IPS DF 4.7 (cell line): ENCODE measurements around the gene CD2AP.
A peak's percentile ranks its signal among the peaks of the same experiment; 100 is the strongest.
"Not testable (repeated sequence)": the region's sequence is repeated elsewhere in the genome, so short reads cannot be mapped to it uniquely, and the experiment has no call there.

Experiments
- DNase-seq: peaks from one replicate; pipeline ENCODE4 v3.0.0-alpha.2; 2013; ENCODE audit warnings: low spot score; ENCODE audit errors: extremely low read depth

Gene CD2AP

GRCh38 chr6:47633141-47633540, 155.6 kb downstream of the CD2AP start:
- no peak for DNase-seq

GRCh38 chr6:47634210-47635047, 156.8 kb downstream of the CD2AP start:
- no peak for DNase-seq

- no peak for DNase-seq
These were observed 169.1 kb downstream of the CD2AP start for GRCh38 chr6:47646689-47647088.

DNA sequence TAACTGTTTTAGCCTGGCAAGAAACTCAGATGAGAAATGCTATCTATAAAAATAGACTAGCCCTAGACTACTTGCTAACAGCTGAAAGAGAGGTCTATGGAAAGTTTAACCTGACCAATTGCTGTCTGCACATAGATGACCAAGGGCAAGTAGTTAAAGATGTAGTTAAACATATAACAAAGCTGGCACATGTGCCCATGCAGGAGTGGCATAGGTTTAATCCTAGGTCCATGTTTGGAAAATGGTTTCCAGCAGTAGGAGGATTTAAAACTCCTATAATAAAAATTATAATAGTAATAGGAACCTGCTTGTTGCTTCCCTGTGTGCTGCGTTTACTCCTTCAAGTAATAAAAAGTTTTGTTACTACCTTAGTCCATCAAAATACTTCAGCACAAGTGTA, 169.6 kb downstream of the CD2AP start:
- DNase-seq = no peak

- DNase-seq = not testable (repeated sequence)
These were observed 170.0 kb downstream of the CD2AP start for GRCh38 chr6:47647626-47648025.

DNA sequence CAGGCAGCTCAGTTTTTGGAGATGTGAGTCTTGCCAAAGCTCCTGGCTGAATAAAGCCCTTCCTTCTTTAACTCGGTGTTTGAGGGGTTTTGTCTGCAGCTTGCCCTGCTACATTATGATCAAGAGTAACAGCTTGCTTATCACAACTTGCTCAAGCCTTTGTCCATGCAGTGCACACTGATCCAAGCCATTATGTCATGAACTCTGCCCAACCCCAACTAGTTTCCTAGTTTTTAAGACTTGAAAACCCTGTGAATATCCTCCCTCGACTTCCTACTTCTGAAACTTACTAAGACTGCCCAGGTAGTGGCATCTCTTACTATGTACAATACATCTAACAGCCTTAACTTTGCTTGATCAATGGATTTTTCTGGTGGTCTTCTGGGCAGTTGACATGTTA, 170.4 kb downstream of the CD2AP start:
- no peak for DNase-seq

DNA sequence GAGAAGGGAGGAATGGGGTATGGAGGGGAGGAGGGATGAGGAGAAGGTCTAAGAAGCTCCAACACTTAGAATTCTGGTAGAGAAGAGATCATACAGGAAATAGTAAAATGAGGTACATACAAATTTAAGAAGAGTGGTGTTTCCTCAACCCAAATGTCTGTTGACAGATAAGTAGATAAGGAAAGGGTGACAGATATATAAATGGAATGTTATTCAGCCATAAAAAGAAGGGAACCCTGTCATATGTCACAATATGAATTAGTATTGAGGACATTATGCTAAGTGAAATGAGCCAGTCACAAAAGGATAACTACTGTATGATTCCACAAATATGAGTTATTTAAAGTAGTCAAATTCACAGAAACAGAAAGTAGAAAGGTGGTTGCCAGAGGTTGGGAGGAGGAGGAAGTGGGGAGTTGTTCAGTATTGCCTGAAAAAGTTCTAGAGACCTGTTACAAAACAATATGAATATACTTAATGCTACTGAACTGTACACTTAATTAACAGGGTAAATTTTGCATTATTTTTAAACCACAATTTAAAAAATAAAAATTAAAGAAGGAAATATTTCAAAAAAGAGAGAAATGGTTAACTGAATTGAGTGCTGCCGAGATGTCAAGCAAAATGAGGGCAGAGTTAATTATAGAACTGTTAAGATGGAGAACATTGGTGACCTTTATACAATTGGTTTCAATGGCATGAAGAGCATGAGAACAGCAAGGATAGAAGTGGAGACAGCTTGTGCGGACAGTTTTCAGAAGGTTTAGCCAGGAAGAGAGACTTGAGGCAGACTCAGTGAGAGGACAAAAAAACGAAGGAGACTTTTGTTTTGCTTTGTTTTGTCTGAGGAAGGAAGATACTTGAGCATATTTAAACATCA, 173.2 kb downstream of the CD2AP start:
- DNase-seq = no peak

- DNase-seq = no peak
These were observed 173.9 kb downstream of the CD2AP start for GRCh38 chr6:47651505-47651944.

DNA sequence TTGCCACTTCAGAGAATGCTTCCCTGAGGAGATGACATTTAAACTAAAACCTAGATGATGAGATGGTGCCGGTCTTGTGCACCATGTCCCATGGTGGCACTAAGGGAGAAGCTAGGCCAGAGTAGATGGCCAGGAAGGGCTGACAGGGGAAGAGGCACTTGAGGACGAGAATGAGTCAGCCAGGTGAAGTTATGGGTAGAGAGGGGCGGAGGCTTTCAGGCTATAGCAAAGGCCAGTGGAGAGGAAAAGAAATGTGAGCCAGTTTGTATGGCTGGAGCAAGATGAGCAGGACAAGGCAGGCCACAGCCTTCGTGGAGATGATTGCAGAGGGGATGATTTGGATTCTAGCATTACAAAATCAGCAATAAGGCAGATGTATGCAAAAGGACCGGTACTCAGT, 176.1 kb downstream of the CD2AP start:
- DNase-seq = no peak

DNA sequence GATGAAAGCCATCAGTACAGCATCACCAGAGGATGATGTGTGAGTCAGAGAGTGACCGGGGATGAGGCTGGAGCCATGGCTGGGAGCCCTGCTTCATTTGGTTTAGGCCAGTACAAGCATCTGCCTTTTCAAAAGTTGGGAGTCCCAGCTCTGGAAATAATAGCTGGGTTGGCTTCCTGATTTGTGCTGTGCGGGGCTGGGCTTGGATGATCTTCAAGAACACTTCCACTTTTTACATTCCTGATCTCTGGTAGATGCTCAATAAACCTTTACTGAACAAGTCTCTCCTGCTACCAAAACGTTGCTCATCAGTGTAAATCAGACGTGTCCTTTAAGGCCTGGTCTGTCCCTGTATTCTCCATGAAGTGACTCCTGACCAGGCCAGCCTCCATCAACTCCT, 176.7 kb downstream of the CD2AP start:
- no peak for DNase-seq

- no peak for DNase-seq
These were observed 178.4 kb downstream of the CD2AP start for GRCh38 chr6:47655719-47656595.

GRCh38 chr6:47661960-47662359, 184.4 kb downstream of the CD2AP start:
- DNase-seq = no peak

DNA sequence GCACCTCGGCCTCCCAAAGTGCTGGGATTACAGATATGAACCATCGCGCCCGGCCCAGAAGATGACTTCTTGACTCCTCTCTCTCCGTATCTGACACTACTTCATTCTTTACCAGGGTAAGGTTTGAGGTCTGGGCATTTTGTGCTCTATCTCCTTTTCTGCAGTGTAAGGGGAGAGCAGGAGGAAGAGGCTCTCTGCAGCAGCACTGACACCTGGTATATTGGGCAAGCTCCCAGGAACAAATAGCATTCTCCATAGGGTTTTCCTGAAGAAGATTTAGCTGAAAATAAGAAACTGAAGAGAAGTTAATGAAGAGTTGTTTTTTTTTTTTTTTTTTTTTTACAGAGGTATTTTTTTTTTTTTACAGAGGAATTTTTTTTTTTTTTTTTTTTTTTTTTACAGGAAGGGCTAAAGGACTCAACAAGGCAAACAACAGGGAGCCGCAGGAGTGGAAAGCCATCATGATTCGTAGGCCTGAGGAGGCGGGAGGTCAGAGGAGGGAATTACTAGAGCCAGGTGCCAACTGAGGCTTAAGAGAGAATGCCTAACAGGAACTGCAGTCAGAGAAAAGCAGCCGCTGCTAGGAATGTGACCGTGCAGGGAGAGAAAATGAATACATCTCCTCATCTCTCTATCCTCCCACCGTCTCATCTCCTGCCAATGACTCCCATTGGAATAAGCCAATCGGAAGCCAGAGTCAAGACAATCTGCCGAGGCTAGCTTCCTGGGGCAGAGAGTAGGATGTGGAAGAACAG, 186.1 kb downstream of the CD2AP start:
- peak; percentile 46 for DNase-seq

- DNase-seq = no peak
These were observed 187.5 kb downstream of the CD2AP start for GRCh38 chr6:47665112-47665511.

- DNase-seq = no peak
These were observed 192.3 kb downstream of the CD2AP start for GRCh38 chr6:47669684-47670513.

GRCh38 chr6:47670851-47671250, 193.3 kb downstream of the CD2AP start:
- DNase-seq = no peak

GRCh38 chr6:47671777-47672176, 194.2 kb downstream of the CD2AP start:
- no peak for DNase-seq

DNA sequence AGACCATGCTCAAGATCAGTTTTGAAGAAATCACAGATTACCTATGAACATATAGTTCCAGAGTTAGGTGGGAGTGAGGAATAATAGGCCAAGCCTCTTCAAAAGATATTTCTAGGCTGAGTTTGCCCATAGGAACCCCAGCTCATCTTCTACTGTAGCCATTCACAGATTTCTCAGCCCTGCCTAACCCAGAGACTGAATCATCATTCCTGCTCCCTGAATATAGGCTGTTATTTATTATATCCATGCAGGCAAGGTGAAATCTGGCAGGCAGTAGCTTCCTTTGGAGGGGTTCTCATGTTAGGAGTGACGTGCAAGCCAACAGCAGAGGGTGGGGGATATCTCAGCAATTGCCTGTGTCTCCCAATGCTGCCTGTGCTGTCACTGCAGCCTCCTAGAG, 195.2 kb downstream of the CD2AP start:
- DNase-seq = no peak

DNA sequence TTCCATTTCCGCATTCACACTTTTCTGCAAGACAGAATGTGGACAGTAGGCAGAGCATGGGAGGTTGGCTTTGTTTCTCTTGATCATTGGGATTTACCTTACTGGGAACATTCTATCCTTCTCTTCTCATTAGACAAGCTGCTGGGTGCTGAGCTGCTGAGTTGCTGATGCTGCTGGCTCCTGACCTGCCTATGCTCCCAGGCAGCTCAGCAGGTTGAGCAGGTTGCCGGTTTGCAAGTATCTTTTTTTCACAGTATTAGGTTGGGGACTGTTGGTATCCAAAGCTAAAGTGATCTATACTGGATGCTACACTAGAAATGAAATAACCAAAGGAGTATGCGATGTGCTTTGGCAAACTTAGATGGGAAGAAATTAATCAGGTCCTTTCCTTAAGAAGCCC, 197.1 kb downstream of the CD2AP start:
- DNase-seq = no peak
